KBM-7 (cell line): ENCODE data around the gene TEDC2.
"Not testable (repeated sequence)": the region's sequence is repeated elsewhere in the genome, so short reads cannot be mapped to it uniquely, and the experiment has no call there.

ENCODE experiments used
- DNase-seq: peaks from one replicate; pipeline ENCODE4 v3.0.0-alpha.2; 2015
- in situ Hi-C: fragments of 300-500 bp; cut with MboI; formaldehyde crosslinking; loops from 2 replicates; pipeline ENCODE4 v1.14.3; 2020; ENCODE audit warnings: low sequenced_read_pairs, low pct_unique_long_range_greater_than_20kb, mixed read lengths

TEDC2 gene

GRCh38 chr16:2473999-2474876 lies 14.3 kb downstream of the TEDC2 start:
- in situ Hi-C loops: no loop called here
- DNase-seq: peak; percentile 64

- peak; percentile 78 for DNase-seq
- in situ Hi-C loops: no loop called here
These were observed 15.0 kb downstream of the TEDC2 start, which contains the start of gene TBC1D24 for GRCh38 chr16:2474877-2475412. TBC1D24 (plus strand) TSS chr16:2475127; CDS start chr16:2496149, 21,022 bp downstream.

- in situ Hi-C loops: no loop called here
These were observed 15.8 kb downstream of the TEDC2 start for GRCh38 chr16:2475413-2476344.

GRCh38 chr16:2476345-2476720 lies 16.4 kb downstream of the TEDC2 start:
- in situ Hi-C loops: no loop called here
- no peak for DNase-seq

More at GRCh38 chr16:2475413-2476344, 15.8 kb downstream of the TEDC2 start:
- DNase-seq: no peak

- no peak for DNase-seq
- in situ Hi-C loops: no loop called here
These were observed 16.8 kb downstream of the TEDC2 start for GRCh38 chr16:2476741-2477140.

- no peak for DNase-seq
- in situ Hi-C loops: no loop called here
These were observed 17.4 kb downstream of the TEDC2 start for GRCh38 chr16:2477327-2477726.

- in situ Hi-C loops: no loop called here
- DNase-seq: no peak
These were observed 18.4 kb downstream of the TEDC2 start for GRCh38 chr16:2478279-2478678.

- DNase-seq, in situ Hi-C loops: not testable (repeated sequence)
These were observed 20.1 kb downstream of the TEDC2 start for GRCh38 chr16:2479996-2480395.

GRCh38 chr16:2480948-2481347 lies 21.0 kb downstream of the TEDC2 start:
- DNase-seq: no peak
- in situ Hi-C loops: no loop called here

GRCh38 chr16:2481676-2482075 lies 21.8 kb downstream of the TEDC2 start:
- in situ Hi-C loops: no loop called here
- DNase-seq: no peak

- in situ Hi-C loops: no loop called here
- DNase-seq: no peak
These were observed 22.3 kb downstream of the TEDC2 start for GRCh38 chr16:2482249-2482648.

GRCh38 chr16:2482708-2483534 lies 23.0 kb downstream of the TEDC2 start:
- no peak for DNase-seq
- in situ Hi-C loops: no loop called here

GRCh38 chr16:2483939-2484897 lies 24.3 kb downstream of the TEDC2 start:
- no peak for DNase-seq
- in situ Hi-C loops: no loop called here

- DNase-seq: no peak
- in situ Hi-C loops: no loop called here
These were observed 25.1 kb downstream of the TEDC2 start for GRCh38 chr16:2484898-2485508.

- in situ Hi-C loops: no loop called here
- DNase-seq: no peak
These were observed 26.1 kb downstream of the TEDC2 start for GRCh38 chr16:2485811-2486507.

GRCh38 chr16:2486645-2487516 lies 27.0 kb downstream of the TEDC2 start:
- in situ Hi-C loops: no loop called here
- peak; percentile 48 for DNase-seq
